Measurements from ENCODE around the gene BACH2.
A peak's percentile ranks its signal among the peaks of the same experiment; 100 is the strongest.

Gene BACH2

DNA sequence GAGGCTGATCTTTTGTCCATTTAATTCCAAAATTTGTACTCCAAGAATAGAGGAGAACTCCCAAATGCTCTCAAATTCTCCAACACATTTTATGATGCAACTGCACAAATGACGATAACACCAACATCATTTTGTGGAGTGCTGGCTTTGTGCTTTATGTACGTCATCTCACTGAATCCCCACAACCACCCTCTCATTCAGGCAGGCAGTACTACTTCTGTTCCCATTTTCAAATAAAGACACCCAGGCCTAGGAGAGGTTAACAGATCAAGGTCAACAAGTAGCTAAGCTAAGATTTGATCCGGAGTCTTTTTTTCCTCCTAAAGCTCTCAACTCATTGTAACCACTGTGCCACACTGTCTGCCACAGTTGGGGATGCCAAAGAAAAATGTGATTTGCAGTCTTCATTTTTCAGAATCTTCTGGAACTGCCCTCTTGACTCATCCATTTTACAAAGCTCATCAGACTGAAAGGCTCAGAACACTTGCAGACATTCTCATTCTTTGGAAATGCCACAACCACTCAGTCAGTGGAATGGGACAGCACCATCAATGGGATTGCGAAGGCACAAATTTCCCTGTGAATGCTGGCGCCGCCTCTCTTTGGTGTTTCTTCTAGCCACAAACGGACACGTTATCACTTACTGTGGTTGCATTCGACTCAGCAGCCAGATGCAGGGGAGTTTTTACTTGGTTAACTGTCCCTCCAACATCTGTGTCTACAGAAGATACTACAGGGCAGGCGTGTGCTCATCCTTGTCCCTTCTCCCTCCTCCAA lies 217.9 kb downstream of the BACH2 start:
- H3K4me3 ChIP-seq (ENCODE audit: low read depth, low read length): no peak overlapping the region
- DNase-seq (ENCODE audit: low read depth): no peak
- TF ChIP-seq, protein P1, sequence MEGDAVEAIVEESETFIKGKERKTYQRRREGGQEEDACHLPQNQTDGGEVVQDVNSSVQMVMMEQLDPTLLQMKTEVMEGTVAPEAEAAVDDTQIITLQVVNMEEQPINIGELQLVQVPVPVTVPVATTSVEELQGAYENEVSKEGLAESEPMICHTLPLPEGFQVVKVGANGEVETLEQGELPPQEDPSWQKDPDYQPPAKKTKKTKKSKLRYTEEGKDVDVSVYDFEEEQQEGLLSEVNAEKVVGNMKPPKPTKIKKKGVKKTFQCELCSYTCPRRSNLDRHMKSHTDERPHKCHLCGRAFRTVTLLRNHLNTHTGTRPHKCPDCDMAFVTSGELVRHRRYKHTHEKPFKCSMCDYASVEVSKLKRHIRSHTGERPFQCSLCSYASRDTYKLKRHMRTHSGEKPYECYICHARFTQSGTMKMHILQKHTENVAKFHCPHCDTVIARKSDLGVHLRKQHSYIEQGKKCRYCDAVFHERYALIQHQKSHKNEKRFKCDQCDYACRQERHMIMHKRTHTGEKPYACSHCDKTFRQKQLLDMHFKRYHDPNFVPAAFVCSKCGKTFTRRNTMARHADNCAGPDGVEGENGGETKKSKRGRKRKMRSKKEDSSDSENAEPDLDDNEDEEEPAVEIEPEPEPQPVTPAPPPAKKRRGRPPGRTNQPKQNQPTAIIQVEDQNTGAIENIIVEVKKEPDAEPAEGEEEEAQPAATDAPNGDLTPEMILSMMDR (IDR thresholded peaks at IDR 0.05; ENCODE audit: insufficient read depth, low read depth, low read length, missing control alignments): no peak

DNA sequence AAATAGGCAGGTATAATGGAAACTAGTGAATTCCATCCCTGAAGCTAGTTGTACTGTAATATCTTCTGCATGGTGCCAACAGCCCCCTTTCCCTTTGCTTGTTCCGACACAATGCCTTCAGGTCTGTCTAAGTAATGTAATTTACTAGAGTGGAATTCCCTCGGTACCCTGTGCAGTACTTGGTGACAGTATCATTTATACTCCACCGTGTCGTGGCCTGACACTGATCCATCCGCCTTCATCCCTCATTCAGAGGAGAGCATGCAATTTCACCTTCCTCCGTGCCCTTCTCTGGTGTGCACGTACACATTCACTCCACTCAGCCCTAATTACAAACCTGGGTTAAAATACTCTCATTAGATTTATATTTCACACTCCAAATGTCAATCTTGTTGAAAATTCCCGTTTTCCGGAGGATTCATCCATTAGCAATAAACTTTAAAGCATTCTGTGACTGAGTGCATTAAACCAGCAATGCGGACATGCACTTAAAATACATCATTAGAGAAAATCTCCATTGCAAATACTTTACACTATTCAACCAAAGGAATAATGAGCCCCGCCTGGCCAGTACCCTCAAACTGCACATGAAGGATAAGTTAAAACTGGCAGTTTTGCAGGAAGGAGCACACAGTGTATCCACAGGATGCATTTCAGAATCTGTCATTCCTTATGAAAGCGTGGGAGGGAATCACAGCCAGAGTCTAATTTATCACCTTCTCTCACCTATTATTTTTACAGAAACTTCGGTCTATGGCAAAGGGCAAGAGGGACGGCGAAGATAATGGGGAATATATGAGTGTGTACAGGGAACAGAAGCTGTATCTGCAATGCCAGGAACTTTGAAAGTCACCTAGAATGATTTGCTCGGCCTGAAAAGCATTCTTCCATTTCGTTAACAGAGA lies 219.9 kb downstream of the BACH2 start:
- no peak for DNase-seq (ENCODE audit: low read depth)
- TF ChIP-seq, protein P1 (IDR thresholded peaks at IDR 0.05; ENCODE audit: insufficient read depth, low read depth, low read length, missing control alignments): no peak

DNA sequence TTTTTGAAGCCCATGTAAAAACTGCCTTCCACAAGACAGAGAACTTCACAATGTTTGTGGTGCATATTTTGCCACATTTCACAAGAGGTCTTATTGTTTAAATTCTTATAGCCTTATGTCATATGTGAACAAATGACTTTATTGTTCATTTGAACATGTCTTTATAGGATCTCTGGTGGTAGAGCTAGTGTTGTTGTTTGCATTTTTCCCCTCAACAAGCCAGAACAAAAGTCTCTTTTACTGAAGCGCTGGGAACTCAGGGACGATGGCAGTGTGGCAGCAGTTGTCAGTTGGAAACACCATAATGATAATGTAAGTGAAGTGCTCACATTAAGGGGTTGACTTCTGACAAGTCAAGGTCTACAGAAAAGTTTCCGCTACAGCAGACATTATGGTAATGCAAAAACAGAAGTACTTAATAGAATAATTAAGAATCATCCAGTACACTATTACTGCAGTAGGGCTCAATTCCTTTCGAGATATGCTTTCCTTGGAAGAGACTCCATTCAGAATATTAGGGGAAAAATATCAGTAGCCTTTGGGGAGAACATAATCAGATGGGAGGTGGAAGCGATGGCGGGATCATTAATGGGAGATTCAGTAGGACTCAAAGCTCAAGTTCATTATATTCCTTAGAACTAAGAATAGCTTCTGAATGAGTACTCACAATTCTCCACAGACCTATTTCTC lies 222.3 kb downstream of the BACH2 start:
- no peak for DNase-seq (ENCODE audit: low read depth)
- no peak overlapping the region for H3K4me3 ChIP-seq (ENCODE audit: low read depth, low read length)
- TF ChIP-seq, protein P1 (IDR thresholded peaks at IDR 0.05; ENCODE audit: insufficient read depth, low read depth, low read length, missing control alignments): no peak

More for the DNA sequence above, 219.9 kb downstream of the BACH2 start:
- H3K4me3 ChIP-seq (ENCODE audit: low read depth, low read length): no peak overlapping the region

DNA sequence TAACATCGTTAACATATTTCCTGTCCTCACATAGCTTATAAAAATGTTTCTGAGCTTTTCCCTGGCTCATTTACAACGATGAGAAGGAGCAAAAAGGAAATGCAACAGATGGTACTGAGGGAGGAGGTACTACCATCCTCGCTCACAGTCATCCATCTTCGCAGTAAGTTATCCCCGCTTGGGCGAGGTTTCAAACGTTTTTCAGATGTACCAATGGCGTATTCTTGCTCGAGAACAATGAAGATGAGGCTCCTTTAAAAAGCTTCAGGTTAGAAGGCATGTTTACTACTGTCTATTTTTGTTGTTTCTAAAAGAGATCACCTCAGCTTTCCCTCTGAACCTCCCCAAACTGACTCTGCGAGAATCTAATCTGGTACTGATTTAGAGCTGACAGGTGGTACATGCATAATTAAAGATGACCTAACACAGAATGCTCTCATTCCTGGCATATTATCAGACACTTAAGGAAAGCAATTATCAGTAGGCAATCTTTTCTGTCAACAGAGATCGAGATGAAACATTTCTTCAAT lies 223.6 kb downstream of the BACH2 start:
- TF ChIP-seq, protein P1 (IDR thresholded peaks at IDR 0.05; ENCODE audit: insufficient read depth, low read depth, low read length, missing control alignments): no peak
- no peak for DNase-seq (ENCODE audit: low read depth)
- no peak overlapping the region for H3K4me3 ChIP-seq (ENCODE audit: low read depth, low read length)

DNA sequence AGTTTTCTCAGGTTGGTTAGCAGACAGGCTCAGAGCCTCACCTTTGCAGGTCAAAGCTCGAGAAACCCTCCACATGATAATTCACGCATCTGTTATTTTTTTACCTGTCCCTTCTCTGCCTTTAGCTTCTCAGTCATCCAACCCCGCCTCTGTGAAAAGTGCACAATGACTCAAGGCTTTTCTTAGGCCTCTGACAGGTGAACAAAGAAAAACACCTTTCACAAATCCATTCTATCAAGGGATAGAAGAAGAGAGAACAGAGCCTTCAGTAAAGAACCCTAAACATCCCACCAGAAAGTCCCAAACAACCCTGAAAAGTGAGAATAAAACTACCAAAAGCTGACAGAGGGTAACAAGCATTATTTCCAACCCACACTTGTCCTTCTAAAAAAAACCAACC lies 224.1 kb downstream of the BACH2 start:
- TF ChIP-seq, protein P1 (IDR thresholded peaks at IDR 0.05; ENCODE audit: insufficient read depth, low read depth, low read length, missing control alignments): no peak
- H3K4me3 ChIP-seq (ENCODE audit: low read depth, low read length): no peak overlapping the region
- DNase-seq (ENCODE audit: low read depth): peak; percentile 5

DNA sequence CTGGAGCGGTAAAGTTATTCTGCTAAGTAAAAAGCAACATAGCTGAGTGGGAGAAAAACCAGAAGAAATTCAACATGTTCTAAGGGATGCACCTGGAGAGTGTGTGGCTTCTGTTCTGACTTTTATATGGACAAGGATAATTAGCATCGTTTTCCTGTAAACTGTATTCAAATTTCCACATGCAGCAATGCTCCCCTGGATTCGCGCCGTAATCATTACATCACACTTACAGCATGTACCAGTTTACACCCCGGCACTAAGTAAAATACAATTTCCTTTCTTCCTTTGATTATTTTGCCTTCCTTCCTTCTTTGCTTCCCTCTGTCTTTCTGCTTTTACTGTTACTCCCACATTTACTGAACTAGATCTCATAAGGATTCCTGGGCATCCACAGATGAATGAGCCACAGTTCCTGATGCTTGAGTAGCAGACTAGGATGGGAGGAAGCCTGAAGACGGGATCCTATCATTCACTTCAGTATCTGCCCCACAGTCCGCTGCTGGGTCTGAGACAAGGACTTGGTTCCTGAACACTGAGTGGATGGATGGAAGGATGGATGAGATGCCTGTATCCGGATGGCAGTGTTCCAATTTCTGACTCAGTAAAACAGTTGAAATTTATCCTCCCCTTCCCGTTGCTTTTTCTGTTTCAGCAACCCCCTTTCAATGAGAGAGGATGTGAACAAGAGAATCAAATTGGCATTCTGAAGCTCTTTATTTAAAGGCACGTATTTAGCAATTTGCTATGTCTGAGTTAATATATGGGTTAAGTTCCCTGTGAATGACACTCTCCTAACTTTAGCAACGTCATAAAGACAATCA lies 227.7 kb downstream of the BACH2 start:
- no peak overlapping the region for H3K4me3 ChIP-seq (ENCODE audit: low read depth, low read length)
- no peak for DNase-seq (ENCODE audit: low read depth)
- TF ChIP-seq, protein P1 (IDR thresholded peaks at IDR 0.05; ENCODE audit: insufficient read depth, low read depth, low read length, missing control alignments): no peak
